Keratinocyte (primary cell): ENCODE results near the gene APBB1IP. TPM values are rescaled to one million over a fixed set of nuclear protein-coding genes. Genes with fewer than 3 reads are reported as not detected.

Experiments
- DNase-seq: peaks from one replicate; pipeline ENCODE4 v3.0.0-alpha.2; 2011; ENCODE audit warnings: low read depth, missing footprints, low spot score
- FAIRE-seq: peaks from 2 replicates; lab custom pipeline; 2011; peaks lifted over from hg19 to GRCh38; lab: Jason Lieb, UNC
- H2AFZ ChIP-seq: 2 replicates; pipeline ENCODE4 v1.6.0; 2012; ENCODE audit warnings: low read length, control low read depth, inconsistent platforms; ENCODE audit not compliant: control insufficient read depth
- H3K27ac ChIP-seq: 2 replicates; pipeline ENCODE4 v1.5.1; 2011; ENCODE audit warnings: low read length; ENCODE audit not compliant: control insufficient read depth, insufficient read depth
- H3K27me3 ChIP-seq: 3 replicates; pipeline ENCODE4 v1.6.0; 2011; ENCODE audit warnings: low read length; ENCODE audit not compliant: control insufficient read depth, insufficient read depth; ENCODE audit errors: extremely low read depth
- H3K36me3 ChIP-seq, 2 experiments: 2 replicates in 1 of 2; 3 replicates in 1 of 2; pipeline ENCODE4 v1.5.1; 2011; ENCODE audit warnings: low read length in 2 of 2, mild to moderate bottlenecking in 1 of 2; ENCODE audit not compliant: control insufficient read depth in 2 of 2, insufficient read depth in 2 of 2; ENCODE audit errors: extremely low read depth in 1 of 2
- H3K4me1 ChIP-seq: 3 replicates; pipeline ENCODE4 v1.5.1; 2011; ENCODE audit warnings: low read length; ENCODE audit not compliant: control insufficient read depth, insufficient read depth; ENCODE audit errors: extremely low read depth
- H3K4me2 ChIP-seq: 3 replicates; pipeline ENCODE4 v1.6.0; 2011; ENCODE audit warnings: low read depth, low read length; ENCODE audit not compliant: control insufficient read depth, insufficient read depth; ENCODE audit errors: extremely low read depth
- H3K4me3 ChIP-seq, 3 experiments: fragments of 200-600 bp in 1 of 3; sonication (generic) in 1 of 3; 2 replicates in 2 of 3; 3 replicates in 1 of 3; pipeline ENCODE4 v1.5.1; 2011 to 2016; ENCODE audit warnings: low read length in 3 of 3, mild to moderate bottlenecking in 3 of 3, control low read depth in 2 of 3, inconsistent platforms in 1 of 3, low read depth in 1 of 3, mixed read lengths in 1 of 3, mixed run types in 1 of 3, moderate library complexity in 1 of 3; ENCODE audit not compliant: control insufficient read depth in 2 of 3, insufficient read depth in 2 of 3; ENCODE audit errors: extremely low read depth in 1 of 3
- H3K79me2 ChIP-seq: 2 replicates; pipeline ENCODE4 v1.6.0; 2012; ENCODE audit warnings: low read length; ENCODE audit not compliant: control insufficient read depth, insufficient read depth
- H3K9ac ChIP-seq: 3 replicates; pipeline ENCODE4 v1.6.0; 2011; ENCODE audit warnings: low read length; ENCODE audit not compliant: control insufficient read depth, insufficient read depth; ENCODE audit errors: extremely low read depth
- H3K9me1 ChIP-seq: 3 replicates; pipeline ENCODE4 v1.6.0; 2011; ENCODE audit warnings: low read length; ENCODE audit not compliant: control insufficient read depth, insufficient read depth; ENCODE audit errors: extremely low read depth
- H3K9me3 ChIP-seq: 2 replicates; pipeline ENCODE4 v1.5.1; 2012; ENCODE audit warnings: low read depth, low read length; ENCODE audit not compliant: control insufficient read depth
- H4K20me1 ChIP-seq: 3 replicates; pipeline ENCODE4 v1.6.0; 2011; ENCODE audit warnings: low read length; ENCODE audit not compliant: control insufficient read depth, insufficient read depth; ENCODE audit errors: extremely low read depth
- EZH2 ChIP-seq: IDR thresholded peaks from one replicate; pipeline ENCODE4 v1.6.1; 2012; ENCODE audit warnings: inconsistent platforms, mild to moderate bottlenecking, low read length, moderate library complexity
- dilution Hi-C: fragments of 300-500 bp; cut with MboI; formaldehyde crosslinking; loops from one replicate; pipeline ENCODE4 v1.7.0; 2020; ENCODE audit warnings: low sequenced_read_pairs; ENCODE audit not compliant: extremely low pct_ligation_motif_present
- polyA plus RNA-seq, 5 experiments: library from polyadenylated mRNA; depleted of rRNA in 3 of 5; stranded (reverse) in 3 of 5; stranded (forward) in 1 of 5; unstranded in 1 of 5; fragments of >200 nt; gene quantifications; 1 replicate in 1 of 5; 2 replicates in 3 of 5; 3 replicates in 1 of 5; pipeline versions ENCODE4 v1.2.1 to v1.2.3, GENCODE V29; 2011 to 2012; ENCODE audit warnings: missing spikeins in 2 of 5, low read depth in 1 of 5, low replicate concordance in 1 of 5
- TF ChIP-seq, protein P1 (sequence below), 3 experiments: IDR thresholded peaks in 1 of 3; conservative IDR thresholded peaks in 1 of 3; optimal IDR thresholded peaks in 1 of 3; 2 replicates in 2 of 3; 3 replicates in 1 of 3; pipeline versions ENCODE3 to v1.5.1; 2011; ENCODE audit warnings: low read length in 3 of 3, mild to moderate bottlenecking in 3 of 3, moderate library complexity in 2 of 3, control low read depth in 1 of 3, inconsistent platforms in 1 of 3; ENCODE audit not compliant: insufficient read depth in 2 of 3; ENCODE audit errors: extremely low read depth in 1 of 3

Gene APBB1IP
- polyA plus RNA-seq, 1 donor (not counting 4 experiments of a cell fraction or from before 2014, with no cell fraction given) = not detected

DNA sequence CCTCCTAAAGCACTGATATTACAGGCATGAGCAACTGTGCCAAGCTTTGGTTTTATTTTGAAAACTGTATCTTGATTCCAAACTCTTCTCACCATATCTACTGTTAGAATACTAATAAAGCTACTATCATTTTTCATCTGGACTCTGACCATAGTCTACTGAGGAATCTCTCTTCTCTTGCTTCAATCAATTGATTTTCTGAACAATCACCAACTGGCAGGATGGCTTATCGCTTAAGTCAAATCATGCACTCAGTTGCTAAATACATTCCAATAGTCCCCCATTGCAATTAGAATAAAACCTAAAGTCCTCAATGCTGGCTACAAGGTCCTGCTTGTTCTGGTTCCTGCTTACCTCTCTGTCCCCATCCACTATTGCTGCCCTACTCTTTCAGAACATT lies 2.3 kb upstream of the APBB1IP start:
- Histone ChIP-seq H3K9me3 (no peaks in the 10 kb centered on the region), H3K27me3 (peaks cover 21% of the 10 kb centered on the region), H3K36me3 (no peaks in the 10 kb centered on the region), H3K4me3 (no peak overlapping the region), H3K4me1 (no peaks in the 10 kb centered on the region), H2AFZ (no peak overlapping the region), H3K79me2 (no peaks in the 10 kb centered on the region), H3K9me1 (no peaks in the 10 kb centered on the region), H4K20me1 (no peaks in the 10 kb centered on the region), H3K27ac (no peak overlapping the region), H3K9ac (no peak overlapping the region), H3K4me2 (no peak overlapping the region)
- DNase-seq (no peak), FAIRE-seq (no peak)
- dilution Hi-C loops = no loop called here
- TF ChIP-seq, protein P1, sequence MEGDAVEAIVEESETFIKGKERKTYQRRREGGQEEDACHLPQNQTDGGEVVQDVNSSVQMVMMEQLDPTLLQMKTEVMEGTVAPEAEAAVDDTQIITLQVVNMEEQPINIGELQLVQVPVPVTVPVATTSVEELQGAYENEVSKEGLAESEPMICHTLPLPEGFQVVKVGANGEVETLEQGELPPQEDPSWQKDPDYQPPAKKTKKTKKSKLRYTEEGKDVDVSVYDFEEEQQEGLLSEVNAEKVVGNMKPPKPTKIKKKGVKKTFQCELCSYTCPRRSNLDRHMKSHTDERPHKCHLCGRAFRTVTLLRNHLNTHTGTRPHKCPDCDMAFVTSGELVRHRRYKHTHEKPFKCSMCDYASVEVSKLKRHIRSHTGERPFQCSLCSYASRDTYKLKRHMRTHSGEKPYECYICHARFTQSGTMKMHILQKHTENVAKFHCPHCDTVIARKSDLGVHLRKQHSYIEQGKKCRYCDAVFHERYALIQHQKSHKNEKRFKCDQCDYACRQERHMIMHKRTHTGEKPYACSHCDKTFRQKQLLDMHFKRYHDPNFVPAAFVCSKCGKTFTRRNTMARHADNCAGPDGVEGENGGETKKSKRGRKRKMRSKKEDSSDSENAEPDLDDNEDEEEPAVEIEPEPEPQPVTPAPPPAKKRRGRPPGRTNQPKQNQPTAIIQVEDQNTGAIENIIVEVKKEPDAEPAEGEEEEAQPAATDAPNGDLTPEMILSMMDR (optimal IDR thresholded peaks at IDR 0.05 in 1 of 3, IDR thresholded peaks at IDR 0.05 in 1 of 3, conservative IDR thresholded peaks at IDR 0.05 in 1 of 3; ENCODE audit: extremely low read depth in 1 of 3, insufficient read depth in 2 of 3, low read length in 3 of 3) = no peak
- TF ChIP-seq EZH2 = no peak

DNA sequence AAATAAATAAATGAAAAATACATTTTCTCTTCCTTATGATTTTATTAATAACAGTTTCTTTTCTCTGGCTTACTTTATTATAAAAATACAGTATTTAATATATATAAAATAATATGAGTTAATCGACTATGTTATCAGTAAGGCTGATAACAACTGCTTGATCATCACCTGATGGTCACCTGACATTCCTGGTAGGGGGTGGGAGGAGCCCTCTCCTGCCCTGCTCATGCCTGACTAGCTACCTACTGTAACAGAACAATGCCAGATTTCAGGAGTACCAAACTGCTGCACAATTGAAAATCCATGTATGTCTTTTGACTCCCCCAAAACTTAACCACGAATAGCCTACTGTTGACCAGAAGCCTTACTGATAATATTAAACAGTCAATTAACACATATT lies 1.3 kb upstream of the APBB1IP start:
- Histone ChIP-seq H4K20me1 (no peaks in the 10 kb centered on the region), H2AFZ (no peak overlapping the region), H3K4me2 (no peak overlapping the region), H3K27me3 (peaks cover 21% of the 10 kb centered on the region), H3K9me3 (no peaks in the 10 kb centered on the region), H3K9me1 (no peaks in the 10 kb centered on the region), H3K27ac (no peak overlapping the region), H3K4me1 (no peaks in the 10 kb centered on the region), H3K79me2 (no peaks in the 10 kb centered on the region), H3K36me3 (no peaks in the 10 kb centered on the region), H3K9ac (no peak overlapping the region), H3K4me3 (no peak overlapping the region)
- DNase-seq (no peak), FAIRE-seq (no peak)
- dilution Hi-C loops = no loop called here
- TF ChIP-seq, protein P1 (optimal IDR thresholded peaks at IDR 0.05 in 1 of 3, IDR thresholded peaks at IDR 0.05 in 1 of 3, conservative IDR thresholded peaks at IDR 0.05 in 1 of 3; ENCODE audit: extremely low read depth in 1 of 3, insufficient read depth in 2 of 3, low read length in 3 of 3) = no peak
- TF ChIP-seq EZH2 = no peak
